ENCODE data around the gene ARTN.

The ARTN gene

GRCh38 chr1:43984855-43985254 lies 51.3 kb downstream of the ARTN start:
- Histone ChIP-seq H3K79me2 (ENCODE audit: low read length) (peaks cover 29% of the 10 kb centered on the region), H3K9ac (ENCODE audit: low read length) (no peak overlapping the region), H3K4me3 (ENCODE audit: low read length) (no peak overlapping the region), H3K27ac (ENCODE audit: low read length) (no peak overlapping the region), H3K27me3 (ENCODE audit: low read depth, low read length) (no peaks in the 10 kb centered on the region), H3K36me3 (replicated peaks; ENCODE audit: low read depth, low read length) (no peaks in the 10 kb centered on the region), H4K20me1 (ENCODE audit: insufficient read depth, low read length) (no peaks in the 10 kb centered on the region), H3K9me3 (ENCODE audit: insufficient read depth, low read length) (no peaks in the 10 kb centered on the region), H3K4me1 (ENCODE audit: low read length) (peaks cover 9% of the 10 kb centered on the region), H2AFZ (ENCODE audit: low read depth, low read length) (no peak overlapping the region), H3K4me2 (ENCODE audit: low read length) (no peak overlapping the region)
- TF ChIP-seq CTCF (IDR thresholded peaks at IDR 0.05; ENCODE audit: low read depth, low read length) (no peak), EZH2phosphoT487 (IDR thresholded peaks at IDR 0.05; ENCODE audit: low read depth) (no peak)

- Histone ChIP-seq H3K4me3 (ENCODE audit: low read length) (no peak overlapping the region), H2AFZ (ENCODE audit: low read depth, low read length) (no peak overlapping the region), H3K79me2 (ENCODE audit: low read length) (peaks cover 16% of the 10 kb centered on the region), H3K4me1 (ENCODE audit: low read length) (peaks cover 6% of the 10 kb centered on the region; the same call in 1 of the 2 replicates), H3K36me3 (replicated peaks; ENCODE audit: low read depth, low read length) (no peaks in the 10 kb centered on the region), H3K27me3 (ENCODE audit: low read depth, low read length) (no peaks in the 10 kb centered on the region), H3K9ac (ENCODE audit: low read length) (no peak overlapping the region), H4K20me1 (ENCODE audit: insufficient read depth, low read length) (no peaks in the 10 kb centered on the region), H3K4me2 (ENCODE audit: low read length) (no peak overlapping the region), H3K9me3 (ENCODE audit: insufficient read depth, low read length) (no peaks in the 10 kb centered on the region), H3K27ac (ENCODE audit: low read length) (no peak overlapping the region)
- TF ChIP-seq CTCF (IDR thresholded peaks at IDR 0.05; ENCODE audit: low read depth, low read length) (no peak), EZH2phosphoT487 (IDR thresholded peaks at IDR 0.05; ENCODE audit: low read depth) (no peak)
These were observed 52.5 kb downstream of the ARTN start for GRCh38 chr1:43985984-43986595.

GRCh38 chr1:43986712-43987111 lies 53.1 kb downstream of the ARTN start:
- TF ChIP-seq EZH2phosphoT487 (IDR thresholded peaks at IDR 0.05; ENCODE audit: low read depth) (no peak), CTCF (IDR thresholded peaks at IDR 0.05; ENCODE audit: low read depth, low read length) (no peak)
- Histone ChIP-seq H3K36me3 (replicated peaks; ENCODE audit: low read depth, low read length) (no peaks in the 10 kb centered on the region), H3K9me3 (ENCODE audit: insufficient read depth, low read length) (no peaks in the 10 kb centered on the region), H3K4me3 (ENCODE audit: low read length) (no peak overlapping the region), H3K27me3 (ENCODE audit: low read depth, low read length) (no peaks in the 10 kb centered on the region), H3K4me2 (ENCODE audit: low read length) (no peak overlapping the region), H3K9ac (ENCODE audit: low read length) (no peak overlapping the region), H3K79me2 (ENCODE audit: low read length) (peaks cover 11% of the 10 kb centered on the region; the same call in 1 of the 2 replicates), H3K4me1 (ENCODE audit: low read length) (peaks cover 6% of the 10 kb centered on the region; the same call in 1 of the 2 replicates), H4K20me1 (ENCODE audit: insufficient read depth, low read length) (no peaks in the 10 kb centered on the region), H3K27ac (ENCODE audit: low read length) (no peak overlapping the region), H2AFZ (ENCODE audit: low read depth, low read length) (no peak overlapping the region)
